ENCODE measurements around the gene MFSD1. TPM values are rescaled to one million over a fixed set of nuclear protein-coding genes. Genes with fewer than 3 reads are reported as not detected.

MFSD1 gene
- total and polyA plus RNA-seq, 12 donors = 20.4 to 118 (median 76.9) TPM

GRCh38 chr3:158841387-158841786 lies 39.5 kb downstream of the MFSD1 start:
- intact Hi-C loops (cut with DNase I) = loop anchor here in 1 of 2 donors (5.0 to 10.0 kb wide), 3 partner anchors 293 to 966 kb away; no protein-coding TSS in a partner anchor
- Histone ChIP-seq H3K27ac (no peak overlapping the region), H3K4me3 (no peak overlapping the region), H3K36me3 (replicated peaks in 1 of 2) (no peaks in the 10 kb centered on the region), H3K4me1 (replicated peaks in 1 of 2) (no peaks in the 10 kb centered on the region), H3K27me3 (no peaks in the 10 kb centered on the region), H3K9me3 (replicated peaks in 1 of 3) (no peaks in the 10 kb centered on the region)
- WGBS, 4 donors = 89 to 92% (median 91%) methylated on average over 7 to 8 of the region's 8 CpGs
- no peak for DNase-seq
- TF ChIP-seq CTCF (IDR thresholded peaks at IDR 0.05) (no peak), POLR2A (IDR thresholded peaks at IDR 0.05) (no peak)

GRCh38 chr3:158842976-158843375 lies 41.1 kb downstream of the MFSD1 start:
- intact Hi-C loops (cut with DNase I) = loop anchor here in 1 of 2 donors (5.0 to 10.0 kb wide), 3 partner anchors 292 to 964 kb away; no protein-coding TSS in a partner anchor
- no peak overlapping the region for H3K4me3 ChIP-seq
- no peak for TF ChIP-seq POLR2A (IDR thresholded peaks at IDR 0.05)
- TF ChIP-seq CTCF (IDR thresholded peaks at IDR 0.05) = no peak
- H3K27ac ChIP-seq = no peak overlapping the region
- H3K36me3 ChIP-seq (replicated peaks in 1 of 2) = no peaks in the 10 kb centered on the region
- H3K4me1 ChIP-seq (replicated peaks in 1 of 2) = no peaks in the 10 kb centered on the region
- no peaks in the 10 kb centered on the region for H3K9me3 ChIP-seq (replicated peaks in 1 of 3)
- no peak for DNase-seq
- 55 to 70% (median 61%) methylated on average over 3 of the region's 3 CpGs for WGBS, 4 donors
- no peaks in the 10 kb centered on the region for H3K27me3 ChIP-seq

- TF ChIP-seq POLR2A (IDR thresholded peaks at IDR 0.05) = no peak
- TF ChIP-seq CTCF (IDR thresholded peaks at IDR 0.05) = peak; percentile 52 to 75 (median 64)
- intact Hi-C loops (cut with DNase I) = loop anchor here (5.0 to 10.0 kb wide), 2 partner anchors 289 to 416 kb away; no protein-coding TSS in a partner anchor
- DNase-seq = peak in 1 of 7 donors; percentile 16
- WGBS, 4 donors = 13 to 16% (median 15%) methylated on average over 3 to 5 of the region's 5 CpGs
- Histone ChIP-seq H3K27me3 (no peaks in the 10 kb centered on the region), H3K36me3 (replicated peaks in 1 of 2) (no peaks in the 10 kb centered on the region), H3K9me3 (replicated peaks in 1 of 3) (no peaks in the 10 kb centered on the region), H3K4me1 (replicated peaks in 1 of 2) (no peaks in the 10 kb centered on the region), H3K27ac (no peak overlapping the region), H3K4me3 (no peak overlapping the region)
Observed at GRCh38 chr3:158845765-158846350, 44.0 kb downstream of the MFSD1 start.

- DNase-seq = no peak
- WGBS, 4 donors = 56 to 71% (median 62%) methylated on average over 3 of the region's 3 CpGs
- H3K4me1 ChIP-seq (replicated peaks in 1 of 2) = no peaks in the 10 kb centered on the region
- no peak for TF ChIP-seq CTCF (IDR thresholded peaks at IDR 0.05)
- no peak for TF ChIP-seq POLR2A (IDR thresholded peaks at IDR 0.05)
- H3K27me3 ChIP-seq = no peaks in the 10 kb centered on the region
- no peaks in the 10 kb centered on the region for H3K9me3 ChIP-seq (replicated peaks in 1 of 3)
- no peak overlapping the region for H3K27ac ChIP-seq
- intact Hi-C loops (cut with DNase I) = loop anchor here (5.0 to 10.0 kb wide), 2 partner anchors 288 to 415 kb away; no protein-coding TSS in a partner anchor
- no peak overlapping the region for H3K4me3 ChIP-seq
- no peaks in the 10 kb centered on the region for H3K36me3 ChIP-seq (replicated peaks in 1 of 2)
Observed at GRCh38 chr3:158846803-158847451, 45.1 kb downstream of the MFSD1 start.

Measured in adrenal gland (tissue), 12 donors.